OCI-LY1 (cell line): Measurements from ENCODE around the gene TBC1D4.
A peak's percentile ranks its signal among the peaks of the same experiment; 100 is the strongest.

ENCODE experiments used
- CTCF ChIP-seq: fragments of 200-600 bp; sonication (generic), shearing (Covaris generic); IDR thresholded peaks from 2 replicates; pipeline ENCODE4 v1.5.1; 2017; ENCODE audit warnings: mild to moderate bottlenecking, antibody characterized with exemption, low read length, moderate library complexity, mixed read lengths
- EZH2 ChIP-seq: fragments of 200-600 bp; sonication (generic), shearing (Covaris generic); IDR thresholded peaks from 2 replicates; pipeline ENCODE4 v1.8.0; 2017; ENCODE audit warnings: borderline replicate concordance, mixed run types, mild to moderate bottlenecking, antibody characterized with exemption, low read length, moderate library complexity, mixed read lengths

- TF ChIP-seq EZH2 (no peak), CTCF (peak; percentile 78)
Measured at GRCh38 chr13:75357576-75358289, 124.2 kb downstream of the TBC1D4 start.
